Testis (tissue), 2 donors: ENCODE data around the gene C16orf54.

Experiments used
- CTCF ChIP-seq, 3 experiments: fragments of 450-650 bp in 2 of 3; fragments of 200-600 bp in 1 of 3; sonication (generic) in 1 of 3; IDR thresholded peaks; one replicate each; pipeline ENCODE4 v1.5.1; 2016 to 2019; ENCODE audit warnings: antibody characterized with exemption in 3 of 3, mild to moderate bottlenecking in 2 of 3, moderate library complexity in 1 of 3
- POLR2A ChIP-seq: fragments of 450-650 bp; IDR thresholded peaks from one replicate; pipeline ENCODE4 v1.6.1; 2017; ENCODE audit warnings: antibody characterized with exemption, mild to moderate bottlenecking, moderate library complexity

GRCh38 chr16:29734786-29735185, 11.0 kb downstream of the C16orf54 start:
- TF ChIP-seq POLR2A (no peak), CTCF (IDR thresholded peaks at IDR 0.05) (no peak)
